Liver (tissue), 9 donors: ENCODE results near the gene RFX7. TPM values are rescaled to one million over a fixed set of nuclear protein-coding genes. Genes with fewer than 3 reads are reported as not detected.

Experiments used
- DNase-seq: peaks from one replicate; pipeline ENCODE4 v3.0.0-alpha.2; 2017; ENCODE audit warnings: low spot score
- H3K27ac ChIP-seq, 2 donors: one replicate each; pipeline ENCODE4 v1.7.0; 2013; ENCODE audit warnings: inconsistent platforms in 2 of 2, low read length in 2 of 2, control low read depth in 1 of 2, low read depth in 1 of 2, mild to moderate bottlenecking in 1 of 2
- H3K27me3 ChIP-seq, 4 donors: one replicate each; pipeline versions ENCODE4 v1.6.1 to v1.7.0; 2013; ENCODE audit warnings: low read length in 3 of 4, inconsistent platforms in 1 of 4, mild to moderate bottlenecking in 1 of 4, moderate library complexity in 1 of 4; ENCODE audit not compliant: control insufficient read depth in 4 of 4, insufficient read depth in 4 of 4
- H3K36me3 ChIP-seq, 4 donors: one replicate each; pipeline versions ENCODE4 v1.6.1 to v1.7.0; 2013; ENCODE audit warnings: low read length in 3 of 4, mild to moderate bottlenecking in 3 of 4, low read depth in 1 of 4, moderate library complexity in 1 of 4; ENCODE audit not compliant: control insufficient read depth in 4 of 4, insufficient read depth in 3 of 4
- H3K4me1 ChIP-seq, 4 donors: one replicate each; pipeline versions ENCODE4 v1.6.1 to v1.7.0; 2013; ENCODE audit warnings: low read length in 3 of 4, mild to moderate bottlenecking in 3 of 4, moderate library complexity in 1 of 4; ENCODE audit not compliant: control insufficient read depth in 4 of 4, insufficient read depth in 4 of 4
- H3K4me3 ChIP-seq, 3 donors: one replicate each; pipeline versions ENCODE4 v1.6.1 to v1.7.0; 2013; ENCODE audit warnings: low read length in 3 of 3, control low read depth in 1 of 3, low read depth in 1 of 3, mild to moderate bottlenecking in 1 of 3
- H3K9ac ChIP-seq, 2 donors: one replicate each; pipeline ENCODE4 v1.7.0; 2013; ENCODE audit warnings: low read length in 2 of 2, mild to moderate bottlenecking in 2 of 2, moderate library complexity in 2 of 2, control low read depth in 1 of 2, low read depth in 1 of 2
- H3K9me3 ChIP-seq, 4 donors: one replicate each; pipeline versions ENCODE4 v1.6.1 to v1.7.0; 2013; ENCODE audit warnings: low read length in 3 of 4; ENCODE audit not compliant: control insufficient read depth in 4 of 4
- ATF3 ChIP-seq: IDR thresholded peaks from 2 replicates; pipeline ENCODE4 v1.6.1; 2016; ENCODE audit warnings: antibody characterized with exemption
- CTCF ChIP-seq: fragments of 150-350 bp; IDR thresholded peaks from 2 replicates; pipeline ENCODE4 v1.5.1; 2017; ENCODE audit warnings: improper control_type of control experiment, low read depth, low read length; ENCODE audit not compliant: missing input control
- EGR1 ChIP-seq, 2 donors: IDR thresholded peaks; 2 replicates each; pipeline ENCODE4 v1.6.1; 2016 to 2018; ENCODE audit warnings: antibody characterized with exemption in 2 of 2, low read depth in 2 of 2
- FOXA1 ChIP-seq: IDR thresholded peaks from 2 replicates; pipeline ENCODE4 v1.6.1; 2016; ENCODE audit warnings: antibody characterized with exemption
- FOXA2 ChIP-seq: IDR thresholded peaks from 2 replicates; pipeline ENCODE4 v1.6.1; 2016; ENCODE audit warnings: antibody characterized with exemption
- GABPA ChIP-seq, 2 donors: IDR thresholded peaks in 1 of 2; conservative IDR thresholded peaks in 1 of 2; 2 replicates each; pipeline ENCODE4 v1.6.1; 2016; ENCODE audit warnings: antibody characterized with exemption in 2 of 2, mild to moderate bottlenecking in 1 of 2, moderate library complexity in 1 of 2
- HNF4A ChIP-seq, 2 donors: conservative IDR thresholded peaks; 2 replicates each; pipeline ENCODE4 v1.6.1; 2016; ENCODE audit warnings: antibody characterized with exemption in 2 of 2, mild to moderate bottlenecking in 2 of 2
- HNF4G ChIP-seq: IDR thresholded peaks from 2 replicates; pipeline ENCODE4 v1.6.1; 2016; ENCODE audit warnings: antibody characterized with exemption
- JUND ChIP-seq, 2 donors: IDR thresholded peaks; 2 replicates each; pipeline ENCODE4 v1.6.1; 2016; ENCODE audit warnings: antibody characterized with exemption in 2 of 2
- MAX ChIP-seq: IDR thresholded peaks from 2 replicates; pipeline ENCODE4 v1.6.1; 2016; ENCODE audit warnings: antibody characterized with exemption
- NR2F2 ChIP-seq: IDR thresholded peaks from 2 replicates; pipeline ENCODE4 v1.6.1; 2016; ENCODE audit warnings: antibody characterized with exemption
- RAD21 ChIP-seq, 2 donors: IDR thresholded peaks; 2 replicates each; pipeline ENCODE4 v1.6.1; 2016; ENCODE audit warnings: antibody characterized with exemption in 2 of 2, mild to moderate bottlenecking in 2 of 2
- REST ChIP-seq: IDR thresholded peaks from 2 replicates; pipeline ENCODE4 v1.6.1; 2016; ENCODE audit warnings: antibody characterized with exemption, mild to moderate bottlenecking
- RXRA ChIP-seq, 2 donors: IDR thresholded peaks; 2 replicates each; pipeline ENCODE4 v1.6.1; 2017 to 2018; ENCODE audit warnings: antibody characterized with exemption in 2 of 2, mild to moderate bottlenecking in 1 of 2
- SP1 ChIP-seq: IDR thresholded peaks from 2 replicates; pipeline ENCODE4 v1.6.1; 2018; ENCODE audit warnings: antibody characterized with exemption, mild to moderate bottlenecking
- TAF1 ChIP-seq: conservative IDR thresholded peaks from 2 replicates; pipeline ENCODE4 v1.6.1; 2016; ENCODE audit warnings: antibody characterized with exemption, mild to moderate bottlenecking
- YY1 ChIP-seq: IDR thresholded peaks from 2 replicates; pipeline ENCODE4 v1.6.1; 2016; ENCODE audit warnings: antibody characterized with exemption, mild to moderate bottlenecking
- ZBTB33 ChIP-seq: IDR thresholded peaks from 2 replicates; pipeline ENCODE4 v1.6.1; 2016; ENCODE audit warnings: antibody characterized with exemption
- WGBS: extraction: QIAGEN DNeasy Blood & Tissue Kit; methylation state at CpG from one replicate; pipeline ENCODE4 v1.1.7; 2013; 5-methylcytosine and 5-hydroxymethylcytosine counted together
- polyA plus RNA-seq, 2 donors: library from polyadenylated mRNA; stranded (reverse) in 1 of 2; unstranded in 1 of 2; fragments of 200-250 nt in 1 of 2; fragments of >200 nt in 1 of 2; fragmentation: Nextera tagmentation in 1 of 2; extraction: Ambion mirVana in 1 of 2; gene quantifications; one replicate each; pipeline versions ENCODE4 v1.2.1 to v1.2.3, GENCODE V29; 2013 to 2015
- total RNA-seq, 2 donors: library from RNA; depleted of rRNA; stranded (reverse); fragments of >200 nt; gene quantifications; one replicate each; pipeline ENCODE4 v1.2.3, GENCODE V29; 2014
- donor health status: healthy.
- donor health status: healthy.
- donor health status: healthy.
- donor health status: healthy.
- donor health status: healthy.

The RFX7 gene
- total and polyA plus RNA-seq, 4 donors, result 1.3 to 4.2 (median 1.9) TPM

GRCh38 chr15:56095406-56095805, 148.3 kb downstream of the RFX7 start:
- Histone ChIP-seq H3K9me3 (no peaks in the 10 kb centered on the region), H3K9ac (no peak overlapping the region), H3K27me3 (no peaks in the 10 kb centered on the region), H3K4me3 (no peak overlapping the region), H3K4me1 (no peaks in the 10 kb centered on the region), H3K36me3 (peaks cover 3 to 42% (median 34%) of the 10 kb centered on the region in 4 donors), H3K27ac (no peak overlapping the region)
- WGBS, result 86% methylated on average over 1 of the region's 1 CpG
- DNase-seq, result no peak
- TF ChIP-seq CTCF, result no peak
- TF ChIP-seq MAX, result no peak
- no peak for TF ChIP-seq ATF3
- TF ChIP-seq RXRA (IDR thresholded peaks at IDR 0.05), result no peak

- H3K27me3 ChIP-seq, result no peaks in the 10 kb centered on the region
- H3K9ac ChIP-seq, result no peak overlapping the region
- WGBS, result 96% methylated on average over 5 of the region's 5 CpGs
- no peak for DNase-seq
- H3K27ac ChIP-seq, result no peak overlapping the region
- no peaks in the 10 kb centered on the region for H3K9me3 ChIP-seq
- H3K4me1 ChIP-seq, result no peaks in the 10 kb centered on the region
- TF ChIP-seq RXRA (IDR thresholded peaks at IDR 0.05) (no peak), GABPA (IDR thresholded peaks at IDR 0.05 in 1 of 2, conservative IDR thresholded peaks at IDR 0.05 in 1 of 2) (no peak), FOXA1 (no peak), RAD21 (IDR thresholded peaks at IDR 0.05) (no peak), JUND (IDR thresholded peaks at IDR 0.05) (no peak), HNF4A (conservative IDR thresholded peaks at IDR 0.05) (no peak), HNF4G (no peak), MAX (no peak), TAF1 (no peak), ZBTB33 (no peak), ATF3 (no peak), REST (no peak), YY1 (no peak), EGR1 (IDR thresholded peaks at IDR 0.05; ENCODE audit: low read depth in 2 of 2) (no peak), FOXA2 (no peak), CTCF (no peak), SP1 (no peak), NR2F2 (no peak)
- peaks cover 3 to 40% (median 34%) of the 10 kb centered on the region in 4 donors for H3K36me3 ChIP-seq
- H3K4me3 ChIP-seq, result no peak overlapping the region
Measured at GRCh38 chr15:56094171-56094570, 149.5 kb downstream of the RFX7 start.
